ENCODE results near the gene ADSL. TPM values are rescaled to one million over a fixed set of nuclear protein-coding genes. Genes with fewer than 3 reads are reported as not detected.

ADSL gene
- total RNA-seq, 2 experiments from 2014 or later: 117 to 137 TPM

DNA sequence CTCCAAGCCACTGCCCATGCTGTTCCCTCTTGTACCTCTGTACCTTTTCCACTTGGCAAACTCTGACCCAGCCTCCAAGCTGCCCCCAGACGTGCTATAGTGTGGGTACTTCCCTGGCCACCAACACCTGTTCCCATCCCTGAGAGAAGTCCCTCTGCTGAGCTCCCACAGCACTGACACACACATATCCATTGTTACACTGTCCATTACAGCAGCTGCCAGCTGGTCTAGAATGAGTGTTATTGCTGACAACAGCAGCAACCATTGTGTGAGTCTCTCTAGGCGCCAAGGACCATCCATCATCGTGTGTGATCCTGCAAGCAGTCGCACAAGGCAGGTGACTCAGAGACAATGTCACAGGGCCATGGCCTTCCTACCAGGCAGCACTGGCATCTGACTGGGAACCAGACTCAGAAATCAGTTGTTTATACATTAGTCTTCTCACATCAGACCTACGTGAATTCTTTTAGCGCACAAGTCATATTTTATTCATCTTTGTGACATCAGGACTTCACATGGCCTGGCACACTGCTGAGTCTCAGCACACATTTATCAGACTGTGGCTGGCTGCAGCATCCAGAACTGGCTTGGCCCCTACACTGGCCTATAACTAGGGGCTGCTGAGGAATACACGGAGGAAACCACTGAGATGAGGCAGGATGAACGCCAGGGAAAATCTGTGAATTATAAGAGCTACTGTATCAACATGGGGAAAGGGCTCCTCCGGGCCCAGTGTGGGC lies 80.5 kb downstream of the ADSL start:
- Histone ChIP-seq H3K27ac (ENCODE audit: low read depth, low read length, poor library complexity, severe bottlenecking) (no peak overlapping the region), H3K4me3 (ENCODE audit: low read depth, low read length, poor library complexity, severe bottlenecking) (no peak overlapping the region), H3K9me2 (ENCODE audit: insufficient read depth, low read length) (no peaks in the 10 kb centered on the region), H3K4me2 (ENCODE audit: low read length) (no peak overlapping the region), H4K20me1 (ENCODE audit: insufficient read depth, low read length) (no peaks in the 10 kb centered on the region), H3K36me3 (ENCODE audit: insufficient read depth, low read length) (peaks cover 100% of the 10 kb centered on the region), H3K9me3 (ENCODE audit: low read length) (no peaks in the 10 kb centered on the region), H2AFZ (ENCODE audit: low read length) (no peak overlapping the region), H3K4me1 (ENCODE audit: insufficient read depth, low read length, poor library complexity, severe bottlenecking) (peaks cover 20% of the 10 kb centered on the region), H3K79me2 (ENCODE audit: insufficient read depth, low read depth, low read length) (no peaks in the 10 kb centered on the region)
- no TSS peak for BruUV-seq (replicated peaks)
- no peak for DNase-seq (ENCODE audit: low spot score)
- ChIA-PET POLR2A (no interaction called here), CTCF (ENCODE audit: unreplicated experiment) (no interaction called here)
- intact Hi-C loops (cut with micrococcal nuclease; ENCODE audit: unreplicated experiment): no loop called here
- TF ChIP-seq CTCF (conservative IDR thresholded peaks at IDR 0.05; ENCODE audit: low read length) (no peak), EZH2phosphoT487 (IDR thresholded peaks at IDR 0.05; ENCODE audit: borderline replicate concordance, low read depth, low read length) (no peak)

- H3K4me2 ChIP-seq (ENCODE audit: low read length): no peak overlapping the region
- no peaks in the 10 kb centered on the region for H3K9me3 ChIP-seq (ENCODE audit: low read length)
- H3K27ac ChIP-seq (ENCODE audit: low read depth, low read length, poor library complexity, severe bottlenecking): no peak overlapping the region
- intact Hi-C loops (cut with micrococcal nuclease; ENCODE audit: unreplicated experiment): no loop called here
- H3K4me3 ChIP-seq (ENCODE audit: low read depth, low read length, poor library complexity, severe bottlenecking): no peak overlapping the region
- H3K9me2 ChIP-seq (ENCODE audit: insufficient read depth, low read length): no peaks in the 10 kb centered on the region
- no peak for DNase-seq (ENCODE audit: low spot score)
- H4K20me1 ChIP-seq (ENCODE audit: insufficient read depth, low read length): no peaks in the 10 kb centered on the region
- no peak overlapping the region for H2AFZ ChIP-seq (ENCODE audit: low read length)
- H3K36me3 ChIP-seq (ENCODE audit: insufficient read depth, low read length): peaks cover 99% of the 10 kb centered on the region
- H3K4me1 ChIP-seq (ENCODE audit: insufficient read depth, low read length, poor library complexity, severe bottlenecking): peaks cover 24% of the 10 kb centered on the region
- H3K79me2 ChIP-seq (ENCODE audit: insufficient read depth, low read depth, low read length): peaks cover 12% of the 10 kb centered on the region; the same call in 1 of the 2 replicates
- no TSS peak for BruUV-seq (replicated peaks)
- POLR2A ChIA-PET: interaction anchor here (1.4 kb wide), 1 partner anchor 9 kb away, joined by 4 read pairs; no protein-coding TSS in a partner anchor
- CTCF ChIA-PET (ENCODE audit: unreplicated experiment): interaction anchor here (1.3 kb wide), 1 partner anchor 13 kb away, joined by 6 read pairs; no protein-coding TSS in a partner anchor
- no peak for TF ChIP-seq CTCF (conservative IDR thresholded peaks at IDR 0.05; ENCODE audit: low read length)
These were observed 82.5 kb downstream of the ADSL start for GRCh38 chr22:40428796-40429195.

DNA sequence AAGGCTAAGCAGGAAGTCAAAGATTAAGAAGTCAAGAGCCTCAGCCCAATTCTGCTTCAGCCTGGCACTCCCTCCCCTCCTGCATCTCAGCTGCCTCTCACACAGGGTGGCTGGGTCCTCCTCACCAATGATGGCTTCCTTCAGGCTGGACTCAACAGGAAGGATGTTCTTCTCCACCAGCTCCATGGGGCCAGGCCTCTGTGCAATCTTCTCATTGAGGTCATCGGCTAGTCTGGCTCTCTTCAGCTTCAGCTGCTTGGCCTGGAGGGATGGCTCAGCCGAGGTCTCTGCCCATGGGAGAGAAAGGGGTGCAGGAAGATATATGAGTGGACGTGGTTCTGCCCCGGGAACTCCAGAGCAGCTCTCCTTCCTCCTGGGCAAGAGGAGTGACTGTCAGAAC lies 83.2 kb downstream of the ADSL start:
- CTCF ChIA-PET (ENCODE audit: unreplicated experiment): no interaction called here
- BruUV-seq (replicated peaks): no TSS peak
- no peaks in the 10 kb centered on the region for H3K9me2 ChIP-seq (ENCODE audit: insufficient read depth, low read length)

More for the DNA sequence above, 83.2 kb downstream of the ADSL start:
- Histone ChIP-seq H3K36me3 (ENCODE audit: insufficient read depth, low read length) (peaks cover 99% of the 10 kb centered on the region), H3K27ac (ENCODE audit: low read depth, low read length, poor library complexity, severe bottlenecking) (no peak overlapping the region), H3K4me3 (ENCODE audit: low read depth, low read length, poor library complexity, severe bottlenecking) (no peak overlapping the region), H3K4me2 (ENCODE audit: low read length) (no peak overlapping the region), H4K20me1 (ENCODE audit: insufficient read depth, low read length) (no peaks in the 10 kb centered on the region), H2AFZ (ENCODE audit: low read length) (no peak overlapping the region), H3K79me2 (ENCODE audit: insufficient read depth, low read depth, low read length) (peaks cover 19% of the 10 kb centered on the region), H3K9me3 (ENCODE audit: low read length) (no peaks in the 10 kb centered on the region), H3K4me1 (ENCODE audit: insufficient read depth, low read length, poor library complexity, severe bottlenecking) (peaks cover 31% of the 10 kb centered on the region)
- DNase-seq (ENCODE audit: low spot score): no peak
- intact Hi-C loops (cut with micrococcal nuclease; ENCODE audit: unreplicated experiment): no loop called here
- TF ChIP-seq CTCF (conservative IDR thresholded peaks at IDR 0.05; ENCODE audit: low read length) (no peak), EZH2phosphoT487 (IDR thresholded peaks at IDR 0.05; ENCODE audit: borderline replicate concordance, low read depth, low read length) (no peak)
- POLR2A ChIA-PET: interaction anchor here (1.7 kb wide), 1 partner anchor 14 kb away, joined by 7 read pairs; no protein-coding TSS in a partner anchor
